ENCODE data around the gene S100A7.

- TF ChIP-seq EZH2phosphoT487 (IDR thresholded peaks at IDR 0.05; ENCODE audit: insufficient read depth, low read depth) (no peak), EZH2 (IDR thresholded peaks at IDR 0.05; ENCODE audit: insufficient read depth, poor library complexity, severe bottlenecking) (no peak)
These were observed 4.1 kb downstream of the S100A7 start for GRCh38 chr1:153456396-153456795.
